HepG2 (cell line): ENCODE results near the gene CIAO2A. TPM values are rescaled to one million over a fixed set of nuclear protein-coding genes. Genes with fewer than 3 reads are reported as not detected.
A peak's percentile ranks its signal among the peaks of the same experiment; 100 is the strongest.

Source experiments
- HNRNPLL ChIP-seq: fragments of 200-400 bp; formaldehyde crosslinking; IDR thresholded peaks from 2 replicates; pipeline ENCODE4 v1.6.1; 2017; ENCODE audit warnings: mild to moderate bottlenecking, low read depth, low read length; ENCODE audit not compliant: poor library complexity, severe bottlenecking
- MXD3 ChIP-seq: IDR thresholded peaks from 2 replicates; pipeline ENCODE4 v1.6.1; 2016; ENCODE audit warnings: mild to moderate bottlenecking, missing biosample characterization, missing genetic modification reagents
- PCBP1 ChIP-seq: fragments of 200-400 bp; formaldehyde crosslinking; IDR thresholded peaks from 2 replicates; pipeline ENCODE4 v1.6.1; 2017; ENCODE audit warnings: mild to moderate bottlenecking, low read depth, low read length, borderline replicate concordance
- SMAD9 ChIP-seq: sonication (generic); formaldehyde crosslinking; IDR thresholded peaks from 2 replicates; pipeline ENCODE4 v1.5.1; 2020; ENCODE audit warnings: mild to moderate bottlenecking, missing genetic modification reagents
- SP140L ChIP-seq: sonication (generic); formaldehyde crosslinking; IDR thresholded peaks from 2 replicates; pipeline ENCODE4 v1.4.0; 2020; ENCODE audit warnings: missing genetic modification reagents, borderline replicate concordance
- SRSF1 ChIP-seq: fragments of 200-400 bp; formaldehyde crosslinking; optimal IDR thresholded peaks from 2 replicates; pipeline ENCODE3; 2017; ENCODE audit warnings: mild to moderate bottlenecking, low read depth, low read length, moderate library complexity
- TGIF2 ChIP-seq: IDR thresholded peaks from 2 replicates; pipeline ENCODE4 v1.6.1; 2016; ENCODE audit warnings: control low read depth, missing compliant biosample characterization
- ZBTB8A ChIP-seq: sonication (generic); formaldehyde crosslinking; IDR thresholded peaks from 2 replicates; pipeline ENCODE4 v1.4.0; 2020; ENCODE audit warnings: mild to moderate bottlenecking, low read depth, missing genetic modification reagents, borderline replicate concordance
- ZFP36L1 ChIP-seq: sonication (generic); formaldehyde crosslinking; IDR thresholded peaks from 2 replicates; pipeline ENCODE4 v1.8.0; 2022; ENCODE audit warnings: mild to moderate bottlenecking, missing genetic modification reagents, moderate library complexity
- ZFP37 ChIP-seq: sonication (generic); formaldehyde crosslinking; IDR thresholded peaks from 2 replicates; pipeline ENCODE4 v1.4.0; 2020; ENCODE audit warnings: missing genetic modification reagents, borderline replicate concordance
- ZNF180 ChIP-seq: sonication (generic); formaldehyde crosslinking; IDR thresholded peaks from 2 replicates; pipeline ENCODE4 v1.4.0; 2020; ENCODE audit warnings: low read depth, missing genetic modification reagents, borderline replicate concordance
- ZNF335 ChIP-seq: sonication (generic); formaldehyde crosslinking; IDR thresholded peaks from 2 replicates; pipeline ENCODE4 v1.4.0; 2020; ENCODE audit warnings: missing genetic modification reagents
- ZNF337 ChIP-seq: sonication (generic); formaldehyde crosslinking; IDR thresholded peaks from 2 replicates; pipeline ENCODE4 v1.5.1; 2020; ENCODE audit warnings: missing genetic modification reagents, low read depth, mild to moderate bottlenecking, borderline replicate concordance
- ZNF33A ChIP-seq: sonication (generic); formaldehyde crosslinking; IDR thresholded peaks from 2 replicates; pipeline ENCODE4 v1.5.1; 2020; ENCODE audit warnings: missing genetic modification reagents, mild to moderate bottlenecking, moderate library complexity, borderline replicate concordance
- ZNF503 ChIP-seq: sonication (generic); formaldehyde crosslinking; IDR thresholded peaks from 2 replicates; pipeline ENCODE4 v1.4.0; 2020; ENCODE audit warnings: missing genetic modification reagents
- ZNF691 ChIP-seq: sonication (generic); formaldehyde crosslinking; IDR thresholded peaks from 2 replicates; pipeline ENCODE4 v1.4.0; 2020; ENCODE audit warnings: missing genetic modification reagents, low read depth, mild to moderate bottlenecking, borderline replicate concordance
- polyA plus RNA-seq, 8 experiments: library from polyadenylated mRNA; depleted of rRNA in 3 of 8; stranded (reverse) in 7 of 8; unstranded in 1 of 8; fragments of >200 nt; fragmentation: Illumina TruSeq in 4 of 8; extraction: Trizol in 4 of 8; gene quantifications; 2 replicates each; pipeline versions ENCODE4 v1.2.1 to v1.2.3, GENCODE V29; 2011 to 2016; ENCODE audit warnings: low read depth in 4 of 8, missing spikeins in 1 of 8, mixed read lengths in 1 of 8; ENCODE audit not compliant: insufficient read depth in 1 of 8
- total RNA-seq, 5 experiments: library from RNA; depleted of rRNA; stranded (reverse); fragments of >200 nt; fragmentation: Illumina TruSeq; extraction: Trizol; gene quantifications; 2 replicates each; pipeline ENCODE4 v1.2.3, GENCODE V29; 2016; ENCODE audit warnings: low read depth in 1 of 5
- TF ChIP-seq, protein P1 (sequence below), 2 experiments: sonication (generic) in 1 of 2; formaldehyde crosslinking in 1 of 2; IDR thresholded peaks; 2 replicates each; pipeline versions ENCODE4 v1.4.0 to v1.6.1; 2016 to 2020; ENCODE audit warnings: borderline replicate concordance in 1 of 2, low read depth in 1 of 2, mild to moderate bottlenecking in 1 of 2, missing genetic modification reagents in 1 of 2

CIAO2A gene
- total and polyA plus RNA-seq, 2 of the 13 experiments (the other 11 are each of a cell fraction or from before 2014, with no cell fraction given), result 83.0 to 100 TPM

GRCh38 chr15:64095795-64096667 lies 2.4 kb upstream of the CIAO2A start, which contains the start of gene SNX1 (continued):
- TF ChIP-seq MXD3 (CRISPR knock-in tag) (peak; percentile 81; the same call in 1 of the 2 replicates), ZNF503 (CRISPR knock-in tag) (0 out of 2 replicates have a peak, but pooled peaks have one; percentile 26), HNRNPLL (peak; percentile 65), SP140L (CRISPR knock-in tag) (no peak), TGIF2 (CRISPR knock-in tag) (peak; percentile 92), ZNF33A (CRISPR knock-in tag) (no peak), ZNF335 (CRISPR knock-in tag) (peak; percentile 83; the same call in 1 of the 2 replicates), ZNF180 (no peak), ZNF337 (CRISPR knock-in tag) (0 out of 2 replicates have a peak, but pooled peaks have one; percentile 30), ZFP37 (CRISPR knock-in tag) (no peak), ZFP36L1 (CRISPR knock-in tag) (no peak), ZBTB8A (CRISPR knock-in tag) (no peak), PCBP1 (peak; percentile 86; the same call in 1 of the 2 replicates), SRSF1 (peak; percentile 76), SMAD9 (CRISPR knock-in tag) (0 out of 2 replicates have a peak, but pooled peaks have one; percentile 48), ZNF691 (CRISPR knock-in tag) (peak; percentile 57; the same call in 1 of the 2 replicates)
- TF ChIP-seq, protein P1, sequence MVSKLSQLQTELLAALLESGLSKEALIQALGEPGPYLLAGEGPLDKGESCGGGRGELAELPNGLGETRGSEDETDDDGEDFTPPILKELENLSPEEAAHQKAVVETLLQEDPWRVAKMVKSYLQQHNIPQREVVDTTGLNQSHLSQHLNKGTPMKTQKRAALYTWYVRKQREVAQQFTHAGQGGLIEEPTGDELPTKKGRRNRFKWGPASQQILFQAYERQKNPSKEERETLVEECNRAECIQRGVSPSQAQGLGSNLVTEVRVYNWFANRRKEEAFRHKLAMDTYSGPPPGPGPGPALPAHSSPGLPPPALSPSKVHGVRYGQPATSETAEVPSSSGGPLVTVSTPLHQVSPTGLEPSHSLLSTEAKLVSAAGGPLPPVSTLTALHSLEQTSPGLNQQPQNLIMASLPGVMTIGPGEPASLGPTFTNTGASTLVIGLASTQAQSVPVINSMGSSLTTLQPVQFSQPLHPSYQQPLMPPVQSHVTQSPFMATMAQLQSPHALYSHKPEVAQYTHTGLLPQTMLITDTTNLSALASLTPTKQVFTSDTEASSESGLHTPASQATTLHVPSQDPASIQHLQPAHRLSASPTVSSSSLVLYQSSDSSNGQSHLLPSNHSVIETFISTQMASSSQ (IDR thresholded peaks at IDR 0.05; ENCODE audit: low read depth), result no peak
- TF ChIP-seq, protein P1 (CRISPR knock-in tag; IDR thresholded peaks at IDR 0.05; ENCODE audit: borderline replicate concordance), result peak; percentile 73; the same call in 1 of the 2 replicates
